22Rv1 (cell line): ENCODE results near the gene POLE4.

ENCODE experiments used
- ZFX ChIP-seq: fragments of 450-650 bp; IDR thresholded peaks from 2 replicates; pipeline ENCODE4 v1.6.1; 2017; ENCODE audit warnings: antibody characterized with exemption, borderline replicate concordance
- TF ChIP-seq, protein P1 (sequence below): fragments of 450-650 bp; IDR thresholded peaks from 2 replicates; pipeline ENCODE4 v1.5.1; 2017; ENCODE audit warnings: mild to moderate bottlenecking

DNA sequence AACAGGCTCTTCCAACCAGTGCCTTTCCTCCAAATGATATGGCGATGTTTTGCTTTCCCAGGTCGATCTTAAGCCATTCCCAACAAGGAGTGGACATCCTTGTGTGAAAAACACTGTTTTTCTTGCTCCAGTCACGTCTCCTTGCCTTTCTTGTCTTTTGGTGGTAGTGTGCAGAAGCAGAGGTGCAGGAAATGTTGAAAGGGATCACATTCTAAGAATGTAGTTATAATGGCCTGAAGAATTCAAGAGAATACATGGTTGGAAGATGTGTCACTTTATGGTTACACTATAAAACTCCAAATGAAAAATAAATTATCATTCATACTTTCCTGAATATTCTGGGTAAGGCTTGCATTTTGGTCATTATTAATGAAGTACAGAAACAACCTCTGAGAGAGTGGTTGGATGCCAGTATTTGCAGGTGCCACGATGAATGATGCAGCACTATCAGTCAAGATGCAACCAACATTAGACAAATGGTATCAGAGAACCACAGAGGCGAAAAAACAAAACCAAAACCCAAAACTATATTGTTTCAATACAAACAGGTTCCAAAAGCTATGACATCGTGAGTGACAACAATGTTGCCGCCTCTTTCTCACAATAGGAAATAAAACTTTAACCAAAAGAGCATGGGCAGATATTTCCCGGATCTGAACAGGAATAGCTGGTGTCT lies 27.5 kb upstream of the POLE4 start:
- TF ChIP-seq, protein P1, sequence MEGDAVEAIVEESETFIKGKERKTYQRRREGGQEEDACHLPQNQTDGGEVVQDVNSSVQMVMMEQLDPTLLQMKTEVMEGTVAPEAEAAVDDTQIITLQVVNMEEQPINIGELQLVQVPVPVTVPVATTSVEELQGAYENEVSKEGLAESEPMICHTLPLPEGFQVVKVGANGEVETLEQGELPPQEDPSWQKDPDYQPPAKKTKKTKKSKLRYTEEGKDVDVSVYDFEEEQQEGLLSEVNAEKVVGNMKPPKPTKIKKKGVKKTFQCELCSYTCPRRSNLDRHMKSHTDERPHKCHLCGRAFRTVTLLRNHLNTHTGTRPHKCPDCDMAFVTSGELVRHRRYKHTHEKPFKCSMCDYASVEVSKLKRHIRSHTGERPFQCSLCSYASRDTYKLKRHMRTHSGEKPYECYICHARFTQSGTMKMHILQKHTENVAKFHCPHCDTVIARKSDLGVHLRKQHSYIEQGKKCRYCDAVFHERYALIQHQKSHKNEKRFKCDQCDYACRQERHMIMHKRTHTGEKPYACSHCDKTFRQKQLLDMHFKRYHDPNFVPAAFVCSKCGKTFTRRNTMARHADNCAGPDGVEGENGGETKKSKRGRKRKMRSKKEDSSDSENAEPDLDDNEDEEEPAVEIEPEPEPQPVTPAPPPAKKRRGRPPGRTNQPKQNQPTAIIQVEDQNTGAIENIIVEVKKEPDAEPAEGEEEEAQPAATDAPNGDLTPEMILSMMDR: no peak
- no peak for TF ChIP-seq ZFX
